HCT116 (cell line): ENCODE measurements around the gene NALCN. TPM values are rescaled to one million over a fixed set of nuclear protein-coding genes. Genes with fewer than 3 reads are reported as not detected.

ENCODE experiments used
- ATAC-seq: fragments of 200-7000 bp; cut with Tn5 transposase; 2 replicates; pipeline ENCODE4 v1.9.1; 2020; ENCODE audit warnings: mild to moderate bottlenecking, moderate library complexity
- BruUV-seq: library from RNA; stranded (reverse); fragments of 400-500 nt; replicated peaks from 2 replicates; lab custom pipeline; 2021; lab: Mats Ljungman, UMichigan
- CTCF ChIA-PET: fragments of 300-600 bp; sonication (Branson Sonifier 250); formaldehyde crosslinking; loops from one replicate; lab custom pipeline; 2021; ENCODE audit warnings: antibody characterized with exemption; lab: Charles Lee
- POLR2A ChIA-PET: fragments of 300-600, 350-600 bp; sonication (Branson Sonifier 250); formaldehyde crosslinking; loops from one replicate; lab custom pipeline; 2021; ENCODE audit warnings: antibody characterized with exemption; lab: Charles Lee
- RAD21 ChIA-PET, 2 experiments: fragments of 300-600 bp; sonication (Branson Sonifier 250); formaldehyde crosslinking; loops; one replicate each; lab custom pipeline; 2023; ENCODE audit warnings: low total read pairs in 2 of 2; ENCODE audit not compliant: uncharacterized antibody in 2 of 2, unreplicated experiment in 2 of 2, low non-redundant PET in 1 of 2; lab: Charles Lee
- DNase-seq: peaks from one replicate; pipeline ENCODE4 v3.0.0-alpha.2; 2010; ENCODE audit warnings: low read depth, low spot score
- H2AFZ ChIP-seq: fragments of 200-600 bp; shearing (Covaris generic), sonication (generic); 2 replicates; pipeline ENCODE4 v1.6.1; 2017; ENCODE audit warnings: low read depth, mixed run types, mixed read lengths, antibody characterized with exemption, low read length; ENCODE audit not compliant: poor library complexity, severe bottlenecking
- H3K27ac ChIP-seq: 2 replicates; pipeline ENCODE4 v1.5.1; 2012; ENCODE audit warnings: low read depth, low read length
- H3K27me3 ChIP-seq: fragments of 200-600 bp; sonication (generic); 2 replicates; pipeline ENCODE4 v1.6.1; 2016; ENCODE audit warnings: mixed run types, low read length, mixed read lengths; ENCODE audit not compliant: insufficient read depth
- H3K36me3 ChIP-seq, 2 experiments: fragments of 200-500 bp in 1 of 2; fragments of 200-600 bp in 1 of 2; sonication (Bioruptor generic) in 1 of 2; sonication (generic) in 1 of 2; 2 replicates each; pipeline versions ENCODE4 v1.5.1 to v1.6.1; 2014 to 2016; ENCODE audit warnings: low read length in 2 of 2, inconsistent platforms in 1 of 2, mixed read lengths in 1 of 2, mixed run types in 1 of 2; ENCODE audit not compliant: insufficient read depth in 2 of 2, control insufficient read depth in 1 of 2
- H3K4me1 ChIP-seq, 2 experiments: fragments of 200-600 bp in 1 of 2; sonication (generic) in 1 of 2; 2 replicates each; pipeline versions ENCODE4 v1.5.1 to v1.6.1; 2012 to 2017; ENCODE audit warnings: low read length in 2 of 2, inconsistent platforms in 1 of 2, mild to moderate bottlenecking in 1 of 2, mixed read lengths in 1 of 2, mixed run types in 1 of 2, moderate library complexity in 1 of 2; ENCODE audit not compliant: insufficient read depth in 2 of 2, control insufficient read depth in 1 of 2
- H3K4me2 ChIP-seq: fragments of 200-600 bp; sonication (generic); 2 replicates; pipeline ENCODE4 v1.6.1; 2017; ENCODE audit warnings: mixed run types, low read length, mixed read lengths
- H3K4me3 ChIP-seq, 2 experiments: fragments of 200-600 bp in 1 of 2; sonication (generic) in 1 of 2; replicated peaks in 1 of 2; 2 replicates each; pipeline ENCODE4 v1.5.1; 2011 to 2016; ENCODE audit warnings: low read length in 2 of 2, control low read depth in 1 of 2, low read depth in 1 of 2, mild to moderate bottlenecking in 1 of 2, mixed read lengths in 1 of 2, mixed run types in 1 of 2
- H3K79me2 ChIP-seq: fragments of 200-600 bp; sonication (generic); 2 replicates; pipeline ENCODE4 v1.6.1; 2017; ENCODE audit warnings: mild to moderate bottlenecking, mixed run types, low read length, moderate library complexity, mixed read lengths; ENCODE audit not compliant: insufficient read depth
- H3K9ac ChIP-seq: fragments of 200-600 bp; sonication (generic); 2 replicates; pipeline ENCODE4 v1.6.1; 2016; ENCODE audit warnings: low read length, mixed read lengths
- H3K9me2 ChIP-seq: fragments of 200-600 bp; sonication (generic), shearing (Covaris generic); 2 replicates; pipeline ENCODE4 v1.6.1; 2017; ENCODE audit warnings: mixed run types, mild to moderate bottlenecking, moderate library complexity; ENCODE audit not compliant: insufficient read depth
- H3K9me3 ChIP-seq, 2 experiments: fragments of 200-500 bp in 1 of 2; fragments of 200-600 bp in 1 of 2; sonication (Bioruptor generic) in 1 of 2; sonication (generic) in 1 of 2; 2 replicates each; pipeline ENCODE4 v1.6.1; 2014 to 2017; ENCODE audit warnings: low read length in 2 of 2, mixed read lengths in 2 of 2, inconsistent platforms in 1 of 2, low read depth in 1 of 2, mild to moderate bottlenecking in 1 of 2, mixed run types in 1 of 2, moderate library complexity in 1 of 2; ENCODE audit not compliant: control insufficient read depth in 1 of 2, insufficient read depth in 1 of 2
- H4K20me1 ChIP-seq: fragments of 200-600 bp; sonication (generic), shearing (Covaris generic); 2 replicates; pipeline ENCODE4 v1.6.1; 2017; ENCODE audit warnings: mixed run types, mild to moderate bottlenecking, moderate library complexity; ENCODE audit not compliant: insufficient read depth
- CEBPB ChIP-seq: IDR thresholded peaks from 2 replicates; pipeline ENCODE4 v1.6.1; 2012; ENCODE audit warnings: low read depth
- EZH2 ChIP-seq: fragments of 200-600 bp; sonication (generic); IDR thresholded peaks from 2 replicates; pipeline ENCODE4 v1.6.1; 2017; ENCODE audit warnings: antibody characterized with exemption, mixed run types
- JUND ChIP-seq: IDR thresholded peaks from 2 replicates; pipeline ENCODE4 v1.6.1; 2012
- REST ChIP-seq: IDR thresholded peaks from 2 replicates; pipeline ENCODE4 v1.6.1; 2012; ENCODE audit warnings: low read depth
- SRF ChIP-seq: IDR thresholded peaks from 2 replicates; pipeline ENCODE4 v1.6.1; 2012; ENCODE audit warnings: low read depth
- TCF7L2 ChIP-seq: IDR thresholded peaks from 2 replicates; pipeline ENCODE4 v1.7.0; 2011; ENCODE audit warnings: borderline replicate concordance, inconsistent platforms; ENCODE audit not compliant: insufficient read depth, insufficient read length; ENCODE audit errors: extremely low read depth
- ZNF274 ChIP-seq: fragments of 200-500 bp; sonication (Bioruptor generic); IDR thresholded peaks from 2 replicates; pipeline ENCODE4 v1.6.1; 2014; ENCODE audit warnings: mild to moderate bottlenecking, low read depth, low read length, inconsistent platforms
- intact Hi-C: fragments of 100-400 bp; cut with micrococcal nuclease; formaldehyde crosslinking; loops from 2 replicates; pipeline ENCODE4 v1.10.0; 2022
- total RNA-seq: library from RNA; stranded (reverse); gene quantifications from one replicate; pipeline ENCODE4 v1.2.1, GENCODE V29; 2021; ENCODE audit not compliant: unreplicated experiment
- TF ChIP-seq, protein P1 (sequence below): IDR thresholded peaks from 2 replicates; pipeline ENCODE4 v1.6.1; 2012

The NALCN gene
- total RNA-seq, 1 experiment from 2014 or later = not detected

DNA sequence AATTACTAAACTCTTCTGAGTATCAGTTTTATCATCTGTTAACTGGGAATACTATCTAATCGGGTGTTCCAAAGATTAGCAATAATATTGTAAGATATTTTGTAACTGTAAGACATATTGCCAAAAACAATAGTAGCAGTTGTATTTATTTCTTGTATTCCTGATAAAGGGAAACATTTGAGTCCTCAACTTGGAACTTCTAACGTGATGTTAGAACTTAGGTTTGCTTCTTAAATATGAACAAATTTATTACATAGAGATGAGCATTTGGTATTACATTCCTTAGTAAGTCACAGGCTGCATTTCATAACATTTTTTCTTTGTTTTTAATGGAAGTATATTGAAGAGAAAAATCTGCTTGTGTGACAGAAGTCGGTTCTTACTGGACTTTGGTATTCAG lies 225.3 kb downstream of the NALCN start:
- no peaks in the 10 kb centered on the region; a peak in 1 of 4 replicates for H3K9me3 ChIP-seq
- DNase-seq (no peak), ATAC-seq (no peak)
- no peaks in the 10 kb centered on the region for H3K27me3 ChIP-seq
- ChIA-PET POLR2A (no interaction called here), RAD21 (no interaction called here), CTCF (no interaction called here)
- H3K4me2 ChIP-seq = no peak overlapping the region
- H3K36me3 ChIP-seq = no peaks in the 10 kb centered on the region
- H3K79me2 ChIP-seq = no peaks in the 10 kb centered on the region
- intact Hi-C loops = no loop called here
- no peaks in the 10 kb centered on the region for H3K9me2 ChIP-seq
- H3K9ac ChIP-seq = no peak overlapping the region
- no TSS peak for BruUV-seq
- H3K27ac ChIP-seq = no peak overlapping the region
- no peak overlapping the region for H2AFZ ChIP-seq
- H3K4me3 ChIP-seq = no peak overlapping the region
- H4K20me1 ChIP-seq = no peaks in the 10 kb centered on the region
- TF ChIP-seq JUND (no peak), SRF (no peak), CEBPB (no peak), TCF7L2 (no peak), REST (no peak), ZNF274 (no peak), EZH2 (no peak)
- TF ChIP-seq, protein P1, sequence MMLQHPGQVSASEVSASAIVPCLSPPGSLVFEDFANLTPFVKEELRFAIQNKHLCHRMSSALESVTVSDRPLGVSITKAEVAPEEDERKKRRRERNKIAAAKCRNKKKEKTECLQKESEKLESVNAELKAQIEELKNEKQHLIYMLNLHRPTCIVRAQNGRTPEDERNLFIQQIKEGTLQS = no peak
- no peaks in the 10 kb centered on the region for H3K4me1 ChIP-seq
